SU-DHL-6 (cell line): ENCODE results near the gene UQCRC1.

Source experiments
- CTCF ChIP-seq: fragments of 200-600 bp; sonication (generic); IDR thresholded peaks from one replicate; pipeline ENCODE4 v1.5.1; 2017; ENCODE audit warnings: antibody characterized with exemption, mild to moderate bottlenecking, low read length, moderate library complexity; ENCODE audit not compliant: insufficient read depth, poor library complexity, severe bottlenecking
- EZH2phosphoT487 ChIP-seq: fragments of 200-600 bp; sonication (generic), shearing (Covaris generic); conservative IDR thresholded peaks from 2 replicates; pipeline ENCODE4 v1.6.1; 2018; ENCODE audit warnings: mild to moderate bottlenecking, antibody characterized with exemption, low read length, moderate library complexity, mixed read lengths

GRCh38 chr3:48561045-48561736 lies 48.3 kb downstream of the UQCRC1 start:
- no peak for TF ChIP-seq CTCF
- no peak for TF ChIP-seq EZH2phosphoT487
